ENCODE results near the gene GRAMD4. TPM values are rescaled to one million over a fixed set of nuclear protein-coding genes. Genes with fewer than 3 reads are reported as not detected.

Gene GRAMD4
- polyA plus RNA-seq, 3 donors: 9.5 to 33.3 (median 12.6) TPM

GRCh38 chr22:46684706-46685105, 64.5 kb downstream of the GRAMD4 start:
- Histone ChIP-seq H3K4me2 (replicated peaks; ENCODE audit: extremely low read depth, low read length, poor library complexity, severe bottlenecking) (peak overlapping the region; percentile 19), H3K27me3 (ENCODE audit: control insufficient read depth in 2 of 2, insufficient read depth in 2 of 2, low read length in 2 of 2) (no peaks in the 10 kb centered on the region), H3K4me3 (replicated peaks in 1 of 3; ENCODE audit: low read depth in 2 of 3, low read length in 3 of 3) (peak overlapping the region in 1 of 3 experiments; percentile 16), H4K20me1 (ENCODE audit: insufficient read depth, low read length) (peaks cover 71% of the 10 kb centered on the region), H3K79me2 (ENCODE audit: insufficient read depth, low read length) (no peaks in the 10 kb centered on the region), H3K36me3 (replicated peaks in 1 of 2; ENCODE audit: control insufficient read depth in 1 of 2, insufficient read depth in 2 of 2, low read length in 2 of 2) (peaks cover 22 to 41% of the 10 kb centered on the region in 2 donors), H3K27ac (ENCODE audit: low read depth in 1 of 2, low read length in 2 of 2) (peak overlapping the region; percentile 6 to 42), H3K9me3 (replicated peaks in 1 of 2; ENCODE audit: control insufficient read depth in 1 of 2, insufficient read depth in 1 of 2, low read length in 2 of 2) (no peaks in the 10 kb centered on the region), H3K4me1 (ENCODE audit: control insufficient read depth in 1 of 2, insufficient read depth in 2 of 2, low read length in 2 of 2) (peaks cover 42 to 49% of the 10 kb centered on the region in 2 donors), H3K9ac (ENCODE audit: insufficient read depth, low read length, poor library complexity, severe bottlenecking) (no peak overlapping the region), H2AFZ (ENCODE audit: insufficient read depth, low read depth, low read length, poor library complexity, severe bottlenecking) (no peak overlapping the region)
- WGBS (ENCODE audit: insufficient coverage): 36% methylated on average over 9 of the region's 10 CpGs
- Mint-ChIP-seq H3K4me1 (peaks cover 43% of the 10 kb centered on the region), H3K27ac (peak overlapping the region in 5 of 7 donors; percentile 33 to 93 (median 76)), H3K4me3 (no peak overlapping the region), H3K9me3 (peaks cover 0 to 3% (median 0%) of the 10 kb centered on the region in 7 donors), H3K27me3 (ENCODE audit: low read depth in 3 of 3) (peaks cover 0 to 2% (median 0%) of the 10 kb centered on the region in 3 donors), H3K36me3 (peaks cover 35 to 45% of the 10 kb centered on the region in 2 donors)
- DNase-seq: peak; percentile 18 to 33 (median 19)
- intact Hi-C loops (cut with micrococcal nuclease): loop anchor here (5.0 to 10.0 kb wide), 2 partner anchors 107 to 120 kb away; no protein-coding TSS in a partner anchor
- TF ChIP-seq, protein P1, sequence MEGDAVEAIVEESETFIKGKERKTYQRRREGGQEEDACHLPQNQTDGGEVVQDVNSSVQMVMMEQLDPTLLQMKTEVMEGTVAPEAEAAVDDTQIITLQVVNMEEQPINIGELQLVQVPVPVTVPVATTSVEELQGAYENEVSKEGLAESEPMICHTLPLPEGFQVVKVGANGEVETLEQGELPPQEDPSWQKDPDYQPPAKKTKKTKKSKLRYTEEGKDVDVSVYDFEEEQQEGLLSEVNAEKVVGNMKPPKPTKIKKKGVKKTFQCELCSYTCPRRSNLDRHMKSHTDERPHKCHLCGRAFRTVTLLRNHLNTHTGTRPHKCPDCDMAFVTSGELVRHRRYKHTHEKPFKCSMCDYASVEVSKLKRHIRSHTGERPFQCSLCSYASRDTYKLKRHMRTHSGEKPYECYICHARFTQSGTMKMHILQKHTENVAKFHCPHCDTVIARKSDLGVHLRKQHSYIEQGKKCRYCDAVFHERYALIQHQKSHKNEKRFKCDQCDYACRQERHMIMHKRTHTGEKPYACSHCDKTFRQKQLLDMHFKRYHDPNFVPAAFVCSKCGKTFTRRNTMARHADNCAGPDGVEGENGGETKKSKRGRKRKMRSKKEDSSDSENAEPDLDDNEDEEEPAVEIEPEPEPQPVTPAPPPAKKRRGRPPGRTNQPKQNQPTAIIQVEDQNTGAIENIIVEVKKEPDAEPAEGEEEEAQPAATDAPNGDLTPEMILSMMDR (IDR thresholded peaks at IDR 0.05): no peak

DNA sequence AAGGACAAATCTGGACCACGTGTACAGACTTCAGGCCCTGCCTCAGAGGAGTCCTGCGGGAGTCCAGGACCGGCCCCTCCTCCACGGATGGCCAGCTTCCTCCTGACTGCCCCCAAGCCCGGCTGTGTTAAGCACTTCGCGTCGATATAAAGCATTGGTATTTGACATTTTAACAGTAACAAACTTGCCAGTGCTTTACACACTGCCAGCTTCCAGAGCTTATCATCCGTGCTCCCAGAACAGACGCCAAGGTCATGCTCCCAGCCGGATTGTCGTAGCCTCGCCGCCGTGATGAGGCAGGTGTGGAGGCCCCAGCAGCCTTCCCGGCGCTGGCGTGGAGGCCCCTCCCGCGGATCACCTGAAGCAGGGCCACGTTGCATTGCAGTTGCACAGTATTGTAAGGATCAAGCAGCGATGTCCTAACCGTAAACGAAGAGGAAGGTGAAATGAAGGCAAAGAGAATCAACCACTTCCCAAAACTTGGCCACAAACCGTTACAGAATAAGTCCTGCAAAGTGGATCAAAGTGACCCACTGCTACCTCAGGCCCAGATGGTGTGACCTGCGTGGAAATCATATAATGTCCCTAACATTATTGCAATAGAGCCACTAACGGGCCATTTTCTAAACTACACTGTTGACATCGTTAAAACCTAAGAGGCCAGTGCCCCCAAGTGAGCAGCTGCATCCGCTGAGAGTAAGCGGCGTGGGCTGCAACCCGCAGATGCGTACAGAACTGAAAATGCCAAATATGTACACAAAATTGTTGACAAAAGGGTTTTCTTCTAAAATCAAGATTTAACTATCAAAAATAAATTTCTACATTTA, 66.2 kb downstream of the GRAMD4 start:
- peak in 2 of 3 donors; percentile 14 to 23 for DNase-seq
- TF ChIP-seq, protein P1 (IDR thresholded peaks at IDR 0.05): no peak
- Mint-ChIP-seq H3K4me1 (peaks cover 43% of the 10 kb centered on the region), H3K27me3 (ENCODE audit: low read depth in 3 of 3) (peaks cover 0 to 2% (median 0%) of the 10 kb centered on the region in 3 donors), H3K36me3 (peaks cover 50 to 57% of the 10 kb centered on the region in 2 donors), H3K9me3 (peaks cover 0 to 3% (median 0%) of the 10 kb centered on the region in 7 donors), H3K4me3 (peak overlapping the region in 1 of 2 donors; percentile 7), H3K27ac (peak overlapping the region in 2 of 7 donors; percentile 40 to 82)
- Histone ChIP-seq H4K20me1 (ENCODE audit: insufficient read depth, low read length) (peaks cover 60% of the 10 kb centered on the region), H3K36me3 (replicated peaks in 1 of 2; ENCODE audit: control insufficient read depth in 1 of 2, insufficient read depth in 2 of 2, low read length in 2 of 2) (peaks cover 37 to 58% of the 10 kb centered on the region in 2 donors), H3K27ac (ENCODE audit: low read depth in 1 of 2, low read length in 2 of 2) (no peak overlapping the region), H3K9me3 (replicated peaks in 1 of 2; ENCODE audit: control insufficient read depth in 1 of 2, insufficient read depth in 1 of 2, low read length in 2 of 2) (no peaks in the 10 kb centered on the region), H3K4me3 (replicated peaks in 1 of 3; ENCODE audit: low read depth in 2 of 3, low read length in 3 of 3) (peak overlapping the region in 1 of 3 experiments; percentile 10), H2AFZ (ENCODE audit: insufficient read depth, low read depth, low read length, poor library complexity, severe bottlenecking) (no peak overlapping the region), H3K79me2 (ENCODE audit: insufficient read depth, low read length) (no peaks in the 10 kb centered on the region), H3K4me1 (ENCODE audit: control insufficient read depth in 1 of 2, insufficient read depth in 2 of 2, low read length in 2 of 2) (peaks cover 42 to 49% of the 10 kb centered on the region in 2 donors), H3K27me3 (ENCODE audit: control insufficient read depth in 2 of 2, insufficient read depth in 2 of 2, low read length in 2 of 2) (no peaks in the 10 kb centered on the region), H3K4me2 (replicated peaks; ENCODE audit: extremely low read depth, low read length, poor library complexity, severe bottlenecking) (no peak overlapping the region), H3K9ac (ENCODE audit: insufficient read depth, low read length, poor library complexity, severe bottlenecking) (no peak overlapping the region)
- WGBS (ENCODE audit: insufficient coverage): 19% methylated on average over 20 of the region's 33 CpGs
- intact Hi-C loops (cut with micrococcal nuclease): loop anchor here in 1 of 2 donors (10.0 kb wide), 1 partner anchor 122 kb away; no protein-coding TSS in a partner anchor

All from CD14-positive monocyte (primary cell).